ENCODE measurements around the gene CEP43. TPM values are rescaled to one million over a fixed set of nuclear protein-coding genes. Genes with fewer than 3 reads are reported as not detected.
"Not testable (repeated sequence)": the region's sequence is repeated elsewhere in the genome, so short reads cannot be mapped to it uniquely, and the experiment has no call there.

CEP43 gene
- total RNA-seq: 10 to 100 TPM; 19.6 to 20.3 TPM

- peak within 1 kb of the TSS; percentile 74 for H3K27ac Mint-ChIP-seq
- CTCF ChIA-PET: interaction anchor here (0.6 to 2.5 kb wide), 6 partner anchors 10 to 1017 kb away, joined by 3 to 19 read pairs (median 4); no protein-coding TSS in a partner anchor
- H3K9me3 Mint-ChIP-seq: no peaks in the 10 kb centered on the region
- H3K27me3 Mint-ChIP-seq (ENCODE audit: low read depth): no peaks in the 10 kb centered on the region
- peaks cover 8% of the 10 kb centered on the region for H3K36me3 Mint-ChIP-seq (ENCODE audit: low read depth)
- peak within 1 kb of the TSS; percentile 86 for H3K4me3 Mint-ChIP-seq
- intact Hi-C loops (cut with micrococcal nuclease): loop anchor here (1.0 to 5.0 kb wide), 6 partner anchors 48 to 617 kb away; partner anchors contain the start of genes MPC1 and RPS6KA2
- H3K4me1 Mint-ChIP-seq (ENCODE audit: low read depth): peaks cover 26% of the 10 kb centered on the region
- peak; percentile 82 for DNase-seq
Measured at GRCh38 chr6:166999145-166999883, at the start of gene CEP43. Gene CEP43 (plus strand): TSS chr6:166999397. CDS start chr6:166999413, 16 bp downstream.

GRCh38 chr6:166949528-166950442 lies 49.4 kb upstream of the CEP43 start:
- CTCF ChIA-PET: interaction anchor here (0.5 to 2.5 kb wide), 5 partner anchors 10 to 175 kb away, joined by 3 to 19 read pairs (median 5); no protein-coding TSS in a partner anchor

GRCh38 chr6:166950443-166950821 lies 48.8 kb upstream of the CEP43 start:
- Mint-ChIP-seq H3K9me3 (no peaks in the 10 kb centered on the region), H3K4me1 (ENCODE audit: low read depth) (peaks cover 67% of the 10 kb centered on the region), H3K36me3 (ENCODE audit: low read depth) (peaks cover 20% of the 10 kb centered on the region), H3K27ac (peak overlapping the region; percentile 96), H3K4me3 (peak overlapping the region; percentile 62), H3K27me3 (ENCODE audit: low read depth) (no peaks in the 10 kb centered on the region)
- peak; percentile 42 for DNase-seq
- intact Hi-C loops (cut with micrococcal nuclease): loop anchor here (2.0 to 10.0 kb wide), 8 partner anchors 88 to 696 kb away; partner anchors contain the start of gene SFT2D1
- CTCF ChIA-PET: interaction anchor here (0.5 to 2.5 kb wide), 7 partner anchors 8 to 175 kb away, joined by 3 to 19 read pairs (median 5); no protein-coding TSS in a partner anchor

More at GRCh38 chr6:166949528-166950442, 49.4 kb upstream of the CEP43 start:
- no peak for DNase-seq
- Mint-ChIP-seq H3K4me1 (ENCODE audit: low read depth) (peaks cover 66% of the 10 kb centered on the region), H3K9me3 (no peaks in the 10 kb centered on the region), H3K36me3 (ENCODE audit: low read depth) (peaks cover 22% of the 10 kb centered on the region), H3K27me3 (ENCODE audit: low read depth) (no peaks in the 10 kb centered on the region), H3K4me3 (peak overlapping the region; percentile 62), H3K27ac (peak overlapping the region; percentile 96)
- intact Hi-C loops (cut with micrococcal nuclease): loop anchor here (2.0 to 10.0 kb wide), 8 partner anchors 87 to 695 kb away; partner anchors contain the start of gene SFT2D1

- H3K9me3 Mint-ChIP-seq; H3K27me3 Mint-ChIP-seq (ENCODE audit: low read depth): not testable (repeated sequence)
- peak overlapping the region; percentile 96 for H3K27ac Mint-ChIP-seq
- CTCF ChIA-PET: interaction anchor here (0.6 to 2.5 kb wide), 16 partner anchors 9 to 176 kb away, joined by 3 to 19 read pairs (median 4); no protein-coding TSS in a partner anchor
- DNase-seq: peak; percentile 94
- intact Hi-C loops (cut with micrococcal nuclease): loop anchor here (1.0 to 10.0 kb wide), 14 partner anchors 8 to 696 kb away; partner anchors contain the start of genes CEP43 and SFT2D1
- H3K36me3 Mint-ChIP-seq (ENCODE audit: low read depth): peaks cover 19% of the 10 kb centered on the region
- H3K4me3 Mint-ChIP-seq: peak overlapping the region; percentile 62
- H3K4me1 Mint-ChIP-seq (ENCODE audit: low read depth): peaks cover 67% of the 10 kb centered on the region
Measured at GRCh38 chr6:166950892-166951669, 48.1 kb upstream of the CEP43 start.

- CTCF ChIA-PET: interaction anchor here (0.7 to 2.5 kb wide), 16 partner anchors 9 to 176 kb away, joined by 3 to 19 read pairs (median 4); no protein-coding TSS in a partner anchor
- H3K4me3 Mint-ChIP-seq: peak overlapping the region; percentile 64
- intact Hi-C loops (cut with micrococcal nuclease): loop anchor here (1.0 to 10.0 kb wide), 14 partner anchors 8 to 697 kb away; partner anchors contain the start of genes CEP43 and SFT2D1
- peaks cover 67% of the 10 kb centered on the region for H3K4me1 Mint-ChIP-seq (ENCODE audit: low read depth)
- no peaks in the 10 kb centered on the region for H3K27me3 Mint-ChIP-seq (ENCODE audit: low read depth)
- DNase-seq: no peak
- peaks cover 16% of the 10 kb centered on the region for H3K36me3 Mint-ChIP-seq (ENCODE audit: low read depth)
- H3K27ac Mint-ChIP-seq: peak overlapping the region; percentile 96
- no peaks in the 10 kb centered on the region for H3K9me3 Mint-ChIP-seq
Measured at GRCh38 chr6:166951670-166952060, 47.5 kb upstream of the CEP43 start.

- H3K27me3 Mint-ChIP-seq (ENCODE audit: low read depth): no peaks in the 10 kb centered on the region
- H3K4me1 Mint-ChIP-seq (ENCODE audit: low read depth): peaks cover 67% of the 10 kb centered on the region
- no peak for DNase-seq
- intact Hi-C loops (cut with micrococcal nuclease): loop anchor here (5.0 to 10.0 kb wide), 4 partner anchors 465 to 697 kb away; partner anchors contain the start of gene SFT2D1
- H3K27ac Mint-ChIP-seq: peak overlapping the region; percentile 96
- peak overlapping the region; percentile 64 for H3K4me3 Mint-ChIP-seq
- CTCF ChIA-PET: interaction anchor here (0.7 to 2.5 kb wide), 12 partner anchors 10 to 177 kb away, joined by 3 to 19 read pairs (median 4); no protein-coding TSS in a partner anchor
- no peaks in the 10 kb centered on the region for H3K9me3 Mint-ChIP-seq
- H3K36me3 Mint-ChIP-seq (ENCODE audit: low read depth): peaks cover 16% of the 10 kb centered on the region
Measured at GRCh38 chr6:166952121-166952520, 47.1 kb upstream of the CEP43 start.

- Mint-ChIP-seq H3K27ac (peak overlapping the region; percentile 96), H3K4me1 (ENCODE audit: low read depth) (peaks cover 73% of the 10 kb centered on the region), H3K9me3 (no peaks in the 10 kb centered on the region), H3K27me3 (ENCODE audit: low read depth) (no peaks in the 10 kb centered on the region), H3K4me3 (peak overlapping the region; percentile 64), H3K36me3 (ENCODE audit: low read depth) (peaks cover 10% of the 10 kb centered on the region)
- peak; percentile 74 for DNase-seq
- CTCF ChIA-PET: interaction anchor here (0.7 to 2.5 kb wide), 11 partner anchors 11 to 178 kb away, joined by 3 to 22 read pairs (median 4); no protein-coding TSS in a partner anchor
- intact Hi-C loops (cut with micrococcal nuclease): loop anchor here (5.0 to 10.0 kb wide), 4 partner anchors 466 to 698 kb away; partner anchors contain the start of gene SFT2D1
Measured at GRCh38 chr6:166952567-166953486, 46.4 kb upstream of the CEP43 start.

GRCh38 chr6:166954118-166954713 lies 45.0 kb upstream of the CEP43 start:
- CTCF ChIA-PET: interaction anchor here (0.6 to 1.8 kb wide), 6 partner anchors 13 to 508 kb away, joined by 4 to 22 read pairs (median 5); no protein-coding TSS in a partner anchor
- no peak for DNase-seq
- peaks cover 8% of the 10 kb centered on the region for H3K36me3 Mint-ChIP-seq (ENCODE audit: low read depth)
- peaks cover 80% of the 10 kb centered on the region for H3K4me1 Mint-ChIP-seq (ENCODE audit: low read depth)
- intact Hi-C loops (cut with micrococcal nuclease): loop anchor here (5.0 to 10.0 kb wide), 4 partner anchors 467 to 699 kb away; partner anchors contain the start of gene SFT2D1
- H3K4me3 Mint-ChIP-seq: peak overlapping the region; percentile 51
- no peaks in the 10 kb centered on the region for H3K9me3 Mint-ChIP-seq
- peak overlapping the region; percentile 83 for H3K27ac Mint-ChIP-seq
- no peaks in the 10 kb centered on the region for H3K27me3 Mint-ChIP-seq (ENCODE audit: low read depth)

- Mint-ChIP-seq H3K27me3 (ENCODE audit: low read depth) (no peaks in the 10 kb centered on the region), H3K4me3 (peak overlapping the region; percentile 86), H3K27ac (peak overlapping the region; percentile 81), H3K4me1 (ENCODE audit: low read depth) (peaks cover 80% of the 10 kb centered on the region), H3K36me3 (ENCODE audit: low read depth) (peaks cover 5% of the 10 kb centered on the region), H3K9me3 (no peaks in the 10 kb centered on the region)
- DNase-seq: peak; percentile 52
- CTCF ChIA-PET: interaction anchor here (0.7 to 2.4 kb wide), 4 partner anchors 14 to 180 kb away, joined by 4 to 11 read pairs (median 4); no protein-coding TSS in a partner anchor
- intact Hi-C loops (cut with micrococcal nuclease): loop anchor here (10.0 kb wide), 1 partner anchor 700 kb away; no protein-coding TSS in a partner anchor
Measured at GRCh38 chr6:166955121-166955864, 43.9 kb upstream of the CEP43 start.

All from activated naive CD4-positive, alpha-beta T cell treated with anti-CD3 and anti-CD28 coated beads for 36 hours (primary cell).